Astrocyte (in vitro differentiated cells and primary cell): ENCODE data around the gene ANAPC1.
"Not testable (repeated sequence)": the region's sequence is repeated elsewhere in the genome, so short reads cannot be mapped to it uniquely, and the experiment has no call there.

Source experiments
- CTCF ChIP-seq: IDR thresholded peaks from 2 replicates; pipeline ENCODE4 v1.5.1; 2011; ENCODE audit warnings: low read depth, mild to moderate bottlenecking, inconsistent platforms, low read length, moderate library complexity; ENCODE audit not compliant: insufficient read depth
- EZH2 ChIP-seq: IDR thresholded peaks from 2 replicates; pipeline ENCODE4 v1.6.1; 2012; ENCODE audit warnings: mild to moderate bottlenecking, low read length, inconsistent platforms; ENCODE audit not compliant: insufficient read depth

GRCh38 chr2:111777155-111777554 lies 106.8 kb downstream of the ANAPC1 start:
- not testable (repeated sequence) for TF ChIP-seq EZH2, CTCF
